ENCODE measurements around the gene FOSB. TPM values are rescaled to one million over a fixed set of nuclear protein-coding genes. Genes with fewer than 3 reads are reported as not detected.

FOSB gene
- total RNA-seq, 1 donor from 2014 or later = 5.0 TPM

Small RNA genes lying within 50 kb of the gene (small RNA-seq; reads per million reads assigned to genes)
- gene MIR6088 (ENCODE audit: low replicate concordance) = not detected

Other genes starting within 250 kb of the FOSB start
- gene EXOC3L2, start 222.6 kb upstream of the FOSB start, total RNA-seq = 4.0 TPM
- 16.0 TPM for gene MARK4, start 216.7 kb upstream of the FOSB start, total RNA-seq
- 4,756 TPM for gene CKM, start 145.1 kb upstream of the FOSB start, total RNA-seq
- 13.7 TPM for gene KLC3, start 127.2 kb upstream of the FOSB start, total RNA-seq
- 6.2 TPM for gene ERCC2, start 97.4 kb upstream of the FOSB start, total RNA-seq
- 20.5 TPM for gene PPP1R13L, start 62.9 kb upstream of the FOSB start, total RNA-seq
- gene POLR1G, start 61.4 kb upstream of the FOSB start, total RNA-seq = 6.3 TPM
- gene ERCC1, start 44.1 kb upstream of the FOSB start, total RNA-seq = 89.4 TPM
- gene RTN2, start 29.1 kb downstream of the FOSB start, total RNA-seq = 73.1 TPM
- gene PPM1N, start 30.4 kb downstream of the FOSB start, total RNA-seq = 1.4 TPM
- gene VASP, start 39.5 kb downstream of the FOSB start, total RNA-seq = 25.7 TPM
- gene OPA3, start 116.8 kb downstream of the FOSB start, total RNA-seq = 6.4 TPM
- gene GPR4, start 134.2 kb downstream of the FOSB start, total RNA-seq = 0.31 TPM
- 16.1 TPM for gene EML2, start 171.4 kb downstream of the FOSB start, total RNA-seq
- not detected for gene GIPR, start 200.2 kb downstream of the FOSB start, total RNA-seq
- gene SNRPD2, start 224.0 kb downstream of the FOSB start, total RNA-seq = 88.4 TPM
- 3.3 TPM for gene QPCTL, start 224.7 kb downstream of the FOSB start, total RNA-seq

All from tongue (tissue), 2 donors.